GM13977 (cell line): ENCODE data around the gene IGFBPL1.
"Not testable (repeated sequence)": the region's sequence is repeated elsewhere in the genome, so short reads cannot be mapped to it uniquely, and the experiment has no call there.

ENCODE experiments used
- DNase-seq: peaks from one replicate; pipeline ENCODE4 v3.0.0; 2012; ENCODE audit warnings: low spot score
- in situ Hi-C: fragments of 300-500 bp; cut with MboI; formaldehyde crosslinking; loops from one replicate; pipeline ENCODE4 v1.12.0; 2022; ENCODE audit warnings: low sequenced_read_pairs, low pct_unique_long_range_greater_than_20kb, mixed read lengths, inconsistent platforms; ENCODE audit not compliant: unreplicated experiment
- TF ChIP-seq, protein P1 (sequence below): IDR thresholded peaks from 2 replicates; pipeline ENCODE4 v1.5.1; 2012; ENCODE audit warnings: mild to moderate bottlenecking, control low read depth; ENCODE audit not compliant: insufficient read depth; ENCODE audit errors: extremely low read depth, missing control alignments

Gene IGFBPL1

DNA sequence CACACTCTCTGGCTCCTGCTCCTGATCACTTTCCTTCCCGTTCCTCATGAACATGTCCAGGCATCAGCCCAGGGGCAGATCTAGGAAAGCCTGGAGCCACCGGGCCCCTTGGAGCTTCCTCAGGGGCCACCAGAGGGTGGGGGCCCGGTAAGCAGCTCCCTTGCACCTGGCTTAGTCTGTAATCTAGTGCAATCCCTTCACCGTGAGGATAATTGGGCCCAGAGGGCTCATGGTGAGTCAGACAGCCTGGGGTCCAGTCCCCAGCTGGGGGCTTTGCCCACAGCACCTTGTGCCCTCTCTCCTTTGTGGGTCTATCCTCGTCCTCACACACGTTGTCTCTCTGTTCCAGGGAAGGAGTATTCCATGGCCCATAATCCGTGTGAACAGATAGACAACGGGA is 42.1 kb downstream of the IGFBPL1 start:
- in situ Hi-C loops: no loop called here
- DNase-seq: no peak
- TF ChIP-seq, protein P1, sequence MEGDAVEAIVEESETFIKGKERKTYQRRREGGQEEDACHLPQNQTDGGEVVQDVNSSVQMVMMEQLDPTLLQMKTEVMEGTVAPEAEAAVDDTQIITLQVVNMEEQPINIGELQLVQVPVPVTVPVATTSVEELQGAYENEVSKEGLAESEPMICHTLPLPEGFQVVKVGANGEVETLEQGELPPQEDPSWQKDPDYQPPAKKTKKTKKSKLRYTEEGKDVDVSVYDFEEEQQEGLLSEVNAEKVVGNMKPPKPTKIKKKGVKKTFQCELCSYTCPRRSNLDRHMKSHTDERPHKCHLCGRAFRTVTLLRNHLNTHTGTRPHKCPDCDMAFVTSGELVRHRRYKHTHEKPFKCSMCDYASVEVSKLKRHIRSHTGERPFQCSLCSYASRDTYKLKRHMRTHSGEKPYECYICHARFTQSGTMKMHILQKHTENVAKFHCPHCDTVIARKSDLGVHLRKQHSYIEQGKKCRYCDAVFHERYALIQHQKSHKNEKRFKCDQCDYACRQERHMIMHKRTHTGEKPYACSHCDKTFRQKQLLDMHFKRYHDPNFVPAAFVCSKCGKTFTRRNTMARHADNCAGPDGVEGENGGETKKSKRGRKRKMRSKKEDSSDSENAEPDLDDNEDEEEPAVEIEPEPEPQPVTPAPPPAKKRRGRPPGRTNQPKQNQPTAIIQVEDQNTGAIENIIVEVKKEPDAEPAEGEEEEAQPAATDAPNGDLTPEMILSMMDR: no peak

DNA sequence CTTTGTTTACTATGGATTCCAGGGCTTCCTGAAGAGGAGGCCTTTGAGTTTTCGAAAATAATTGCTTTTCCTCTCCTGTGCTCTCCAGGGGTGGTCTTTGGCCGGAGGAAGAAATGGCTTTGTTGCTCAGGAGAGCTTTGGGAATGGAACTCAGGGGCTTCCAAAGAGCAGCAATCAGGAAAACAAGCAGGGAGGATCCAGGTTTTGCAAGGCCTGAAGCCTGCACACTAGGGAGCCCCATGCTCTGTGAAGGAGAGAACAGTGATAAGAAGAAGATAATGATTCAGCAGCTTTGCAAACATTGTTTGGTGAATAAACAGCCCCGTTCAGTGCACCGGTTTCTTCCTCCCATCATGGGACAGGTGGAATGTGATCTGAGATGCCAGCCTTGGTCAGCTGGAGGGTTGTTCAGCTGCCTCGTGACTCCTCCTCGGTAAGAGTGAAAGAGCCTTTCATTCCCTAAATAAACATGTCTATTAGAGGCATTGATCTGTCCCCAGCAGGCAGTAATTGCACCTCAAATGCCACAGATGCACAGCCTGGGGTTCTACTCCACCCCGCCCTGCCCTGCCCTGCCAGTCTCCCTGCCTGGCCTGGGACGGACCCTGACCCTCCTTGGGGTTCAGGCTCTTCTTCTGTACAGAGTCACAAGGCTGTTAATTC is 43.3 kb downstream of the IGFBPL1 start:
- TF ChIP-seq, protein P1: no peak
- in situ Hi-C loops: no loop called here
- no peak for DNase-seq

DNA sequence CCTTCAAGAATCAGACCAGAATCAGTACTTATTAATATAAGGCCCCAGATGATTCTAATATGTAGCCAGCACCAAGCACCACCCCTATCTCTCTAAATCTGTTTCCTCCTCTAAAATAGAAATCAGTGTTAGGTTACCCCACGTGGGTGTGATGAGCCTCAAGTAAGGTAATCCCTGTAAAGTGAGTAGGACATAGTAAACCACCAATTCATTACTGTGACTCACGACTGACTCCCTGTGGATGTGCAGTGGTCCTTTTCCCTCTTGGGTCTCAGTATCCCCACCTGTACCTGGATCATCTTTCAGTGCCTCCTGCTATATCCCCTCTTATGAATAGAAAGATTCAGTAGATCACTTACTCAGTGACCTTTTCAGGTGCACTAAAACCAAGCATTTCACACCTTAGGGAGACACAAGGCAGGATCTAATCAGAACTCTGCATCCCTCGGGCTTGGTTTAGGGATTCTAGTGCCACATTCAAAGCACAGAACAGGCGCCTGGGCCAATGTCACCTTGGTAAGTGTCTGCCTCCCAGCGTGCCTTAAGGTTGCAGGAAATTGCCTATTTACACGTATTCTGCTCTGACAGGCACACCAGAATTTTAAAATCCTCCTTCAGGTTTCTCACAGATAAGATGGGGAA is 43.9 kb downstream of the IGFBPL1 start:
- in situ Hi-C loops: no loop called here

DNA sequence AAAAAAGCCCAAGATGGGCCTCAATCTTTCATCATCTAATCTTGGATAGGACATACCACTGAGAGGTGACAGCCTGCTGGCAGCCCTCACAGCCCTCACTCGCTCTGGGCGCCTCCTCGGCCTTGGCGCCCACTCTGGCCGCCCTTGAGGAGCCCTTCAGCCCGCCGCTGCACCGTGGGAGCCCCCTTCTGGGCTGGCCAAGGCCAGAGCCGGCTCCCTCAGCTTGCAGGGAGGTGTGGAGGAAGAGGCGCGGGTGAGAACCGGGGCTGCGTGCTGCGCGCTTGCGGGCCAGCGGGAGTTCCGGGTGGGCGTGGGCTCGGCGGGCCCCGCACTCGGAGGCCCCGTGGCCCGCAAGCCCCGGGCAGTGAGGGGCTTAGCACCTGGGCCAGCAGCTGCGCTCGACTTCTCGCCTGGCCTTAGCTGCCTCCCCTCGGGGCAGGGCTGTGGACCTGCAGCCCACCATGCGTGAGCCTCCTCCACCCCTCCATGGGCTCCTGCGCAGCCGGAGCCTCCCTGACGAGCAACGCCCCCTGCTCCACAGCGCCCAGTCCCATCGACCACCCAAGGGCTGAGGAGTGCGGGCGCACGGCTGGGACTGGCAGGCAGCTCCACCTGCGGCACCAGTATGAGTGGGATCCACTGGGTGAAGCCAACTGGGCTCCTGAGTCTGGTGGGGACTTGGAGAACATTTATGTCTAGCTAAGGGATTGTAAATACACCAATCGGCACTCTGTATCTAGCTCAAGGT is 46.7 kb downstream of the IGFBPL1 start:
- in situ Hi-C loops, DNase-seq: not testable (repeated sequence)

More for the DNA sequence above, 43.9 kb downstream of the IGFBPL1 start:
- no peak for DNase-seq
- TF ChIP-seq, protein P1: no peak

DNA sequence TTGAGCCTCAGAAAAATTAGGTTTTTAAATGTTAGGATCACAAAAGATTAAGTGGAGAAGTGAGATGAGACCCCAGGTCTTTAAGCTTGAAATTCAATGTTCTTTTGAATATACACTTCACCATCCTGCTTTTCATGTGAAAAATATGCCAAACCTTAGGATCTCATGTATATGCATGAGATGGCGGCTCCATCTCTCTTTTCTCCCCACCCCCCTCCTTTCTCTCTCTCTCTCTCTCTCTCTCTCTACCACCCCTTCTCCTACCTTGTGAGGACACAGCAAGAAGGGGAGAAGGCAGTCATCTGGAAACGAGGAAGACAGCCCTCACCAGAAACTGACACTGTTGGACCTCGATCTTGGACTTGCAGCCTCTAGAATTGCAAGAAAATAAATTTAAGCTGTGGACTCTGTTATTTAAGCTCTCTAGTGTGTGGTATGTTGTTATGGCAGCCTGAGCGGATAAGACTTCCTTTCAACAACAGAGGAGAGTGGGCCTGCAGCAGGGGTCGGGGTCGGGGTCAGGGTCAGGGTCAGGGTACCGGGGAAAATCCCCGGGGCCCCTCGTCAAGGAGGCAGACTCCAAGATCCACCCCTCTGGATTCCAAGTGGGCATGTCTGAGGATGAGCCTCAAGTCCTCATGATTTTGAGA is 48.1 kb downstream of the IGFBPL1 start:
- in situ Hi-C loops: no loop called here
- TF ChIP-seq, protein P1: no peak
- no peak for DNase-seq

DNA sequence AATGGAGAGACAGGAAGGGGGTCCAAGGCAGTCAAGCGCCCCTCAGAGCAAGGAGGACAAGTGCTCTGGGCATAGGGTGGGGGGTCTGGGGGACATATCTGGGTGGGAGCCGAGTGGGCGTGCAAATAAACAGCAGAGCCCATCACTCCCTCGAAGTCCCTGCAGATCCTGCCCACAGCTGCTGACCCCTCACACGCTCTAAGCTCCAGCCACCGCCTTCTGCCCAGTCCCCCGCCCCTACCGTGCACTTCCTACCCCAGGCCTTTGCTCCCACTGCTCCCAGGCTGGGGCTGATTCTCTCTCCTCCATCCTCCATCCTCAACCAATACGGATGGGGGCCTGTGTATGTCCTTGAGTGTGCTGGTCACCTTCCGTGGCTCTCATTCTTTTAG is 48.7 kb downstream of the IGFBPL1 start:
- TF ChIP-seq, protein P1: no peak
- no peak for DNase-seq
- in situ Hi-C loops: no loop called here
